NCI-H187 treated with DMSO at 0.1 percent for 48 hours (cell line): ENCODE results near the gene CREG2.

Experiments
- DNase-seq: peaks from one replicate; lab custom pipeline; 2025; lab: John Stamatoyannopoulos, UW

CREG2 gene

DNA sequence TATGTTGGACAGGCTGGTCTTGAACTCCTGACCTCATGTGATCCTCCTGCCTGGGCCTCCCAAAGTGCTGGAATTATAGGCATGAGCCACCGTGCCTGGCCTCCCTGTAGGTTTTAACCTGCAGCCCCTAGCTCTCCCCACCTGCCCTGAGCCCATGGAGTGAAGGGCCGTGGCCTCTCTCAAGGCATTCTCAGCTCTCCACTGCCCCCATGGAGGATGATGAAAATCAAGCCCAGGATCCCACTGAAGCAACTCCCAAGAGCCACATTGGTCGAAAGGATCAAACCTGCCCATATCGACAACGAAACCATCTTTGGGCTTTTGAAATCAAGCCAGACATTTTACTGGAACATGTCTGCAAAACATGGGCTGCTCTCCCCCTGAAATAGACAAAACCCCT lies 22.4 kb upstream of the CREG2 start:
- no peak for DNase-seq

DNA sequence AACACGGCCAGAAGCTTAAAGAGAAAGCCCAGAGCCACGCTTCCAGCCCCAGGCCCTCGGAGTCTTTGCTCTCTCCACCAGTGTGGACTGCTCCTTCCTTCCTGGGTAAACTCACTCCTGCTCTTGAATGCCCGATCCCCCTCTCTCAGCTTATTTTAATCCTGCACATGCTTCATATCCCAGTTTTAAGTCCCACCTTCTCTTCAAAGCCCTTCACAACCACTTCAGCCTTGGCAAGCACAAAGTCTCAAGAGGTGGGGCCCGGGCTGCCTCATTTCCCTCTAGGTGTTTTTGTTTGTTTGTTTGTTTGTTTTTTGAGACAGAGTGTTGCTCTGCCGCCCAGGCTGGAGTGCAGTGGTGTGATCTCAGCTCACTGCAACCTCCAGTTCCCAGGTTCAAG lies 21.6 kb upstream of the CREG2 start:
- no peak for DNase-seq

DNA sequence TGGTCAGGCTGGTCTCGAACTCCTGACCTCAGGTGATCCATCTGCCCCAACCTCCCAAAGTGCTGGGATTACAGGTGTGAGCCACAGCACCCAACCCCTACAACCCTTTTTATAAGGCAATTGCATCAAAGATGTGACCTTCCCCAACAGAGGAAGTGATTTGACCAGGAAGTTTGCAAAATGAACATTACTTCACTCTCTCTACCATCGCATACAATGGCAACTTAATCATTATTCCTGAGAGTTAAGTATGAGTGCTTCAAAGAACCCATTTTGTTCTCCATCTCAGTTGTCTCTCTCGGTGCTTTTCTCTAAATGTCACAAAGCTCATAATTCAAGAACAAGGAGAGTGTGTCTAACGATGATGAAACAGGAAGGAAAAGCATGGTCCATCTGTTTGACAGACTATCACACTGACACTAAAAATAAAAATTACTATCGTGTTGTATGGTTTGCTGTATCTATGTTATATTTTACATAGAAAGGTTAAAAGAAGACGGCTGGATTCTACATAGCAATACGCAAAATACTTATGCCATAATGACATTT lies 18.1 kb upstream of the CREG2 start:
- DNase-seq: no peak

DNA sequence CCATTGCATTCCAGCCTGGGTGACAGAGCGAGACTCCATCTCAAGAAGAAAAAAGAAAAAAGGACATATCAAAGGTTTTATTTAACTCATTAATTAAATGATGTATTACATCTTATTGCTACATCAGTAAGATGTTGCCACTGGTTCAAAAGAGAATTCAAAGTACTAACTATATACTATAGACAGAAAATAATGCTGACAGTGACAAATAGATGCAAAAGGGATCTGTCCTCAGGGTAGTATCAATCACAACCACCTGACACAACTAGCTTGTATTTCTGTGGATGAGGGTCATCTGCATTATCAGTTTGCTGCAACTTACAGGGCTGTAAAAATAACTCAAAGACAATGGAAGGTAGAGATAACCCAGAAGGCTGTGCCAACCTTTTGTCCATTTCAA lies 16.4 kb upstream of the CREG2 start:
- no peak for DNase-seq

DNA sequence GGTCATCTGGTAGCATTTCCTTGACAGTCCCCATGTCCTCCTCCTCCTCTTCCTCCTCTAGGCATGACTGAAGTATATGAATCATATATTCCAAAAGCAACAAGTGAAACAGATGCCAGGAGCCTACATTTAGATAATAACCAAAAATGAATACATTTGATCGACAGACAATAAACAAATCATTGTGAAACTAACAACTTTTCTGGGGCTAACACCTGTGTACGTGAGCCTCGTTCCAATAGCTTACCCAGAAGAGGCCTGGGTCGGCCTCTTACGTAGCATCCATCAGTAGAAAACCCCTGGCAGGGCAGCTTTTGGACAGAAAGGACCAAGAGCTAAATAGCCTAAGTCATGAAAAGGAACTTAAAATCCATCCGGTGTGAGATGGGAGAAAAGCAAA lies 15.3 kb upstream of the CREG2 start:
- DNase-seq: no peak

DNA sequence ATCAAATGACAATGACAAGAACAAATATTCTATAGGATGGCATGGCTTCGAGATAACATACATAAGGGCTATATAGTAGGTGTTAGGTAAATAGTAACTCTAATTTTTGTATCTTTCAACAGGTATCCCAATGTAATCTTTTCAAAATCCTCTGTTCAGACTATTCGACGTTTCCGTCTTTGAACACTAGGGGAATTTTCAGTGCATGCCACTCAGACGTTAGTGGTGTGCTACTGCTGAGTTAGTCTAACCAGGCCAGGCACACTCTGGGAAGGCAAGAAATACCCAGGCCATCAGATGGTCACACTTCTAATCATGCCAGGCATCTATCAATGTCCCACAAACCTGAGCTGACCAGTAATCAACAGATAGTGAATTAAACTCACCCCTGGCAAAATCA lies 14.6 kb upstream of the CREG2 start:
- no peak for DNase-seq

DNA sequence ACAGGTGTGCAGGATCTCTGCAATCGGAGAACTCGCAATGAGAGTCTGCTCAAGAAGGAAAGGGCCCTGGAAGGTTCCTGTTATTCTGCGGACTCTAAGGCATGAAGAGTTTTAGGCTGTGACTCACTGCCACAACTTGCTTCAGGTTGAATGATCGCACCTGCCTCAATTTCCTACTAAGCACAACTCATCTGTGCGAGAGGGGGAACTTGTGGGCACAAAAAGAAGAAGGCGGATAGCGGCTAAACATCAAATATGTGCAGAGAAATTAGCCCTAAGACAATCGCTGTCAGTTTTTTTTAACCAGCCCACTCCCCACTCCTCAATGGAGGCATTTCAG lies 14.0 kb upstream of the CREG2 start:
- no peak for DNase-seq

DNA sequence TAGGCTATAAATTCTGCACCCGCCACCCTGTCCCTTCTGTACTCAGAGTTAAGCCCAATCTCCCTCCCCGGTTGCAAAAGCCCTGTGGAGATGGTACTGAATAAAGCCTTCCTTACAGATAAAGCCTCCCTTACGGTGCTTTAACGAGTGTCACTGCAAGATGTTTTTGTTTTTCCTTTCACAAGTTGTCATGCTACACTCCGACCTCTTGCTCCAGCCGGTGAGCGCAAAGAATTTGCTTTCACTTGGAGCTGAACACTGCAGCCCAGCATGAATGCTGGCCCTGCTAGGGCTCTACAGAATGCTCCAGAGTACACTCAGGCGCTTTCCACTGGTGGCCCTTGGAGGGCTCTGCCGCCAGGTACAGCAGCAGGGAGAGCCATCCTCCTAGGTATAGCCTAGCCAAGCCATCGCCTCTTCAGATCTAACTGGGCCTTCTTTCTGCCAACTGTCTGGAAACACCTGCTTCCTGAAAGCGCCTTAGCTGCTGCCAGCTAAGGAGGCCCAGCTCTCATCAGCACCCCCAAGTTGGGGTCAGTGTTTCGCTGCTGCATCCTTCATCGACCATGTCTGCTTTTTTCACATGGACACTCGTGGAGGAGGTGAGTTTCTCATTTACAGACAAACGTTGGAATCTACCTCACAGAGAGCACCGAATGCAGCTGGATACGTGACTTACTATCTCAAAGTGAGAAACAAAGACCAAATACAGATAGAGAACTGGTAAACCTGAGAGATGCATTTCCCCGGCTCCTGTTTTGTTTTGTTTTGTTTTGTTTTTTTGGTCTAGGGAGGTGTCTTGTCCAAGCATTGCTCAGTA lies 13.4 kb upstream of the CREG2 start:
- DNase-seq: no peak

DNA sequence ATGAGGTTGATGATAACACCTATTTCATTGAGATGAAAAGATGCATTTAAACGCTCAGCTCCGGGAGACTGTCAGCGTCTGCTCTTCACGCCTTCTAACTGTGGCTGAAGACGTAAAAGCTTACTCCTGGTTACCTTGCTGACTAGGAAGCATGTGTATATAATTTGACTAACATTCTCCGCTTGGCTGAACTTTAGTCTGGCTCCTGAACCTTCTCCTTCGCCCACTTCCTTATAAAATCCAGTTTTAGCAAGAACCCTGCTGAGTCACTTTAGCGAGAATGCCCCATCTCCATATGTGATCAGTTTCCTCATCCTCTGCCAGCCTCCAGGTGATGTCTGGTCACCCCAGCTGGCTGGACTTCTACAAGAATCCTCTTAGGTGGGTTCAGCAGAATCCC lies 12.7 kb upstream of the CREG2 start:
- DNase-seq: no peak

DNA sequence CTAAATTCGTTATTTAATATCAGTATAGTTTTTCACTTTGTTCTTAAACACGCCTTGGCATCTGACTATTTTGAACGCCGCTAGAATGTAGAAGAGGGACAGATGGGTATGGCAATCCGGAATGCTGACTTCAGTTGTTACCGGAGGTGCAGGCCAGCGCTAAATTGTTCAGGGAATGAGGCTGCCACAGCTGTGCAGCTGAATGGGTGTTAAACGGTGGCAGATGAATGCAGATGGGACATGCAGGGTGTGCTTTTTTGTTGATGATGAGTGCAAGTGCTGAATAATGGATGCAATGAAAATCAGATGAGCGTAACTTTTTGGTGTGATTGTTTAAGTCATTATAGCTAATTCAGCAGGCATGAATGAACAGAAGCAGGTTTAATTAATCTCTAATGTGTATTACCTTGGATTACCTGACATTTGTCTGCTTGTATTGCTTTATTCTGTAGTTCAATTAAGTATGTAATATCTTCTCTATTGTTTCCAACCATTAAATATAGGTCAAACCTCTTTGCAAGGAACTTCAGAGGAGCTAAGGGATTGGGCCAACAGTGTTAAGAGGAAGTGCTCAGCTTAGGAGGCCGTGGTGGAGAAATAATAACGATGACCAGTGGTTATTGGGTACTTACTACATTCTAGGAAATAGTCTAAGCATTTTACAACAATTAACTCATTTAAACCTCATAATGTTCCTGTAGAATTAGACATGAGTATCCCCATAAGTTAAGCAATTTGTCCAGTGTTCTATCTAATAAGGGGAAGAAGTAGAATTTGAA lies 11.9 kb upstream of the CREG2 start:
- no peak for DNase-seq

DNA sequence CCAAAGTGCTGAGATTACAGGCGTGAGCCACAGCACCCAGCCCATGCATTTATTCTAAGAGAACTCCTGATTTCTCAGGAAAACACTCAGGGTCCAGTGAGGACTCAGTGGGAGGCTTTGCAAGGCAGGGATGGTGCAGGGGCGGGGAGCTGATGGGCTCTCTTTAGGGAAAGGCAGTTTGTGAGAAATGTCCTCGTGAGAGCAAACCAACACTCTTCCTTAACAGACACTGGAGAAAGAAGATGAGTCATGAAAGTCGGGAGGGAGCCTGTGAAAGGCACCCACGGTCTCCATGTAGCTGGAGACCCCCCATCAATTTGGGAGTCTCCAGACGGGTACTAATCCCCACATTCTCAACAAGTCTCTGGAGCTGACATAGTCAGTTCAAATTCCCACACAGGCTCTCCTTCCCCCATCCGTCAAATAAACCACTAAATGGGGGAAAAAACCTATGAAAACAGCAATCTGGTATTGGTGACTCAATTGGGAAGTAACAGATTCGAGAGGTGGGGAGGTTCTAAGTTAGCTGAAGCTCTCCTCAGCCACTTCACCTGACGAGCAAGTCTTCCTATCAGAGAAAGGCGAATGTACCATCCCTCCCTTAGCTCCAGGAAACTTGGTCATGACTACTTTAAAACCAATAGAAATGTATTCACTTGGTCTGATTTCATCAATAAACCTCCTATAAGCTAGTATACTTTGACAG lies 11.0 kb upstream of the CREG2 start:
- DNase-seq: no peak

DNA sequence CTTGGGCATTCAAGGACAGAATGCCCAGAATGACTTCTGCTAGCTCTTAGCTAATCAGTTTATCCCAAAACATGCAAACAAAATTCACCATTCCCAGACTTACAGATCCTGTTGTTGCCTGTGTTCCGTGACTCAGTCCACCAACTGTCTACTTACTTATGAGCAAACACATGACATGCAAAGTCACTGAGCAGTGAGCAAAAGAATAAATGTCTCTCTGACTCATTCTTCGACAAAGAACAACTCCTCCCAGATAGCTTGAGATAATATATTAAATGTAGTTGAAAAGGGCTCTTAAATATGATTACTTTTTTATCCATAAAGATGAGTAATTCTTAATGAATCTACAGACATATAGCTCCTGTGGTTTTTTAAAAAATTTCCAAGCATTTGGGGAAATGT lies 9.0 kb upstream of the CREG2 start:
- DNase-seq: no peak

DNA sequence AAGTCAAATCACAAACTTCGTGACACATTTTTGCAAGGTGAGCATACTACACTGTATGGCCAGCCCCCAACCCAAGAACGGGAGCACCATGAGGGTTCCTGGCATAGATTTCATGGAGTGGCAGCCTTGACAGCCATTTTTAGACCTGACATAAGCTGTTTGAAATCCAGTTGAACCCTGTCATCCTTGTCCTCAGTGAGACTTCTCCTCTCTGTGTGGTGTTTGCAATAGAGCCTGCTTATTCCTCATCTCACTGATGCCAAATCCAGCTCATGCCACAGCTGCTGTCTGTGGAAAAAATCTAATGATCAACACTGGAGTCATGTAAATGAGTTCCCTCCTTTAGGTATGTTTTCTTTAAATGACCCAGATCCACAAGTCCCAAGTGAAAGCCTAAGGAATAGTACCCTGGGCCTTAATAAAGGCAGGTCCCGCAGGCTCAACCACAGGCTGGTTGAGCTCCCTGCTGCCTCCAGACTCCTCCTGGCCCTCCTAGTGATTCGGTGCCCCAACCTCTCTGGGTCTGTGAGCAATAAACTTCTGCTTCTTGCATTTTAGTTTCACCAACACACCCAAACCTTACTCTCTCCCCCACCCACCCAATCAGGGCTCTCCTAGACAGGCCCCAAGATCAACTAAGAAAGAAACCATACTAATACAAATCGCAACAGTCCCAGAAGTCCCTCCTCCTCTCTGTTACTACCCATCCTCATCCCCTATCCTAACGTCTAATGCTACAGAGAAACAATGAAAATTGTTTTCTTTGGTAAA lies 8.4 kb upstream of the CREG2 start:
- no peak for DNase-seq

DNA sequence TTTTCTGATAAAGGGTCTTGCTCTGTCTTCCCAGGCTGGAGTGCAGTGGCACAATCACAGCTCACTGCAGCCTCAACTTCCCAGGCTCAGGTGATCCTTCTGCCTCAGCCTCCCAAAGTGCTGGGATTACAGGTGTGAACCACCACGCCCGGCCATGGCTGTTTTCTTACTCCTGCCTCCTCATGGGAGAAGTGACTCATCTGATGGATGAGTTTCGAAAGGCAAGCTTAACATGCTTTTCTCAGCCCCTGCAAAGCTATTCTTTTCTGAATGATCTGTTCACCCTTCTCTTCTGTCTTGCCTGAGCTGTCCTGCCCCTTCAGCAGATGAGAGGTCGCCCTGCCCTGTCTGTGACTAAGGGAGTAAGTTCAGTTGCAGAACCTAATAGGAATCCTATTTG lies 929 bp upstream of the CREG2 start:
- no peak for DNase-seq

DNA sequence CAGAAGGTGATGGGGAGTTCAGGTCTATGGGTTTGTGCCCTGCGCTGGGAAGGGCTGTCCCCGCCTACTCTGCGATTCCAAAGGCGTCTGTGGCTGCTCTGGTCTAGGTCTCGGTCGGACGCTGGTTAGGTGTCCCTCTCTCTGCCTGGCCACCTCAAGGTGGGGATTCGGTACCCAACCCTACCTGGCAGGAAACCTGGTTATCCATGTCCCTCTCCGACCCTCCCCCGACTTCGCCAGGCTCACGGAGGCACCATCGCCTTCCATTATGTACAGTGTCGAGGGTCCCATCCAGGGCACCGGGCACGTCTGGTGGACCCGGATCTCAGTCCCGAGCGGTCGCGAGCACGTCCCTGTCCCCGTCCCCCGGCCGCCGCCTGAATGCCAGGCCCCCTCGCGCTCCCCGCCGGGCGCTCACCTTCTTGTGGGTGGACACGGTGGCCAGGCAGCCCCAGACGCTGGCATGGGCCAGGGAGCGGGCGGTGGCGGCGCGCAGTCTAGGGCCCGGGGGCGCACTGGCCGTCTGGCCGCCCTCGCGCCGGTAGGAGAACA lies 628 bp downstream of the CREG2 start:
- no peak for DNase-seq

DNA sequence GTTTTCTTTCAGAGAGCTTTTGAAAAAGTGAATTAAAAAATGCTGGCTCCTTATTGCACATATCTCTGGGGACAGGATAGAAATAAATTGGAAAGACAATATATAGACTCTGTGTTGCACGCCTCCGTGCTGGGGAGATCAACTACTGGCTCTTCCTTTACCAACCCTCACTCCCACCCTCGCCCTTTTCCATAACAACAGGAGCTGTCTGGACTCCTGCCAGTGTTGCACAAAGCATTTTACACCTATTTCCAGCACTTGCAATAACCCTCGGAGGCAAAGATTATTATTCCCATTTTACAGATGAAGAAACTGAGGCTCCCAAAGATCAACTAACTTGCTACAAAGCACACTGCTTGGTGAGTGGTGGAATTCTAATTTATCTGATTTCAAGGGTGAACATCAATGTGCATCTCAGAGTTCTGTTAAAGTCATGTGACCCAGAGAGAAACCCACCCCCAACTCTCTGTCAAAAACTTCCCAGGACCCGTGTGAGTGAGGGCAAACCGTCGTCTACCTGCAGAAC lies 4.2 kb downstream of the CREG2 start:
- DNase-seq: no peak

DNA sequence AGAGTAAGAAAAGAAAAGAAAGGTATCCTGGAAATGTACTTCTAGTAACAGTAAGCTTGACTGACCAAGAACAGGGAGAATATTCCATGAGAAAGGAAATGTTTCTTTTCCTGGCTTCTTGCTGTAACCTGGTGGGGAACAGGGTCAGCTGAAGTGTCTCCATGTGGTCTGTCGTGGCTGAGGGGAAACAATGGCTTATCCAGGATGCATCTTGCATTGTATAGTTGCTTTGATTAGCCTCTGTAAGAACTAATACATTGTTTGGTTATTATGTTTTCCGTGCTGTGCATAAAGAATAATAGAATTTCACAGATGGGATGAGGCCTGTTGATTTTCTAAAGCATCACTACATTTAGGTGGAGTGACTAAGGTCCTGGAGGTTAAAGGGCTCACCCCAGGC lies 4.9 kb downstream of the CREG2 start:
- DNase-seq: no peak

DNA sequence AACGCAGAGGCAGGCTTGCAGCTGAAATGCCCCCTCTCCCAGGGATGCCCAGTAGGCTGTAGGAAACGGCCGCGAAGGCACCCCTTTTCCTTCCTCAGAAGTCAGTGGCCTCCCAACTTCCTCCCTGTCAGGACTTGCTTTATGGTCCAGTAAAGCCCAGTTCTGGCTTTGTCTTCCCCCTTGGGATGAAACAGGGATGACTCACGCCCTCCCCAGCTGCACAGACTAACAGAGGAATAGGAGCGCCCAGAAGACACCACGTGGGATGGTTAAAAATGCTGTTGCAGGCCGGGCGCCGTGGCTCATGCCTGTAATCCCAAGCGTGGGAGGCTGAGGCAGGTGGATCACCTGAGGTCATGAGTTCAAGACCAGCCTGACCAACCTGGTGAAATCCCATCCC lies 6.9 kb downstream of the CREG2 start:
- no peak for DNase-seq

DNA sequence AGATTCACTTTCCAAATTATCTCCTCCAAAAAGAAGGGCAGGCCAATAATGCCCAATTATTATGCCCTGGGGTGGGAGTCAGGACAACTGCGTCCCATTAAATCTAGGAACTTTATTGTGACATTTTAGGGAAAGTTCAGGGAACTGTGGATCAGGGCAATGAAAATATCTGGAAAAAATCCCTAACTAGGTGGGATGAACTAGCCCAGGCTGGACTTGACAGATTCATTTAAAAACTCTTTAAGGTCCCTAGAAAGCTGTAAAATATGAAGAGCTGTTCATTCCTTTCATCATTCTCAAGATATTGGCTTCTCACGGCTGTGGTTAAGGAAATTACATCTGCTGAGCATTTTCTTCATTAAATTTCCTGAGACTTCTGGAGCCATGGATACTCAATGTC lies 8.2 kb downstream of the CREG2 start:
- DNase-seq: no peak

DNA sequence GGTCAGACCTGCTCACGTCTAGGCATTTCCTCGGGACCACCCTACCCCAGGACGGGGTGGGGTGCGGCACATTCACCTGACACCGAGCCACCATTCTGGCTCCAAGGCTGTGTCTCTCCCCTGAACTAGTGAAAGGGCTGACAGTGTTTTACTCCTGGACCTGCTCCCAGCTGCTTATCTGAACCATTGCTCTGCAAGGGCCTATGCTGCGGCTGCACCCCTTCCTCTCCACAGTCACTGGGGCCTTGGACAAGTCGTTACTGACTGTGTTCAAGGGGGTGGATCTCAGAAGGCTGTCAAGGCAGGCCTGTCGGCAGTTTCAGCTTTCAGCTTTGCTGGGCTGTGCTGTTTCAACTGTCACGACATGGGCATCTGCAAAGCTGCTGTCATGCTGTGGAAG lies 11.7 kb downstream of the CREG2 start:
- no peak for DNase-seq

DNA sequence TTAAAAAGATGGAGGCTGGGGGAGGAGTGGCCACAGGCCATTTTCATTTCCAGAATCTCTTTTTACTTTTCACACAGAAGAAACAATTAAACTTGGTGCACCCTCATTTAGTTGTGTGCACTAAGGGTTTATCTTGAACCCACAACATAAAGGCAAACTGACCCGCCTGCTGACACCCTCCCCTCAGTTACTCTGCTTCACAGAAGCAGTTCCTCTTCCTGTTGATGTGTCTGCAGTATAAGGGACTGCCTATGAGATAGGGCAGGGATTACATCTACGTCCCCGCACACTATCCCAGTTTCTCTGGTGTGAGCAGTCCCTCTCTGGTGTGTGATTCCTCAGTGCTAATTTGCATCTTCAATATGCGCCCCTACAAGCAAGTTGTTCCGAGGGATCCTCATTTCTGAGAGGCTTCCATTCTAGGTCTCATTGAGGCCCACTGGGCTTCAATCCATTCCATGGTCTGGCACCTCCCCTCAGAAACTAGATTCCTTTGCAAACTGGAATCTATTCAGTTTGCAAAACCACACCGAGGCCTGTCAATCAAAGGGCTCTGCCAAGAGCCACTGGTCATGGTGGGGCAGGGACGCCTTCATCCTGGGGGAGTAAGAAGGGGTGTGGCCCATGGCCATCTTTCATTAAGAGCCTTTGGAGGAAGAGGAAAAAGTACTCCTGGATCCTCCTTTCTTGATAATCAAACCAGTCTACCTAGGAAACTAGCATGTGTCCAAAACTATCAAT lies 12.3 kb downstream of the CREG2 start:
- DNase-seq: no peak
